A673 (cell line): ENCODE measurements around the gene GSTM5. TPM values are rescaled to one million over a fixed set of nuclear protein-coding genes. Genes with fewer than 3 reads are reported as not detected.

Experiments used
- BruUV-seq: library from RNA; stranded (reverse); fragments of 400-500 nt; replicated peaks from 2 replicates; lab custom pipeline; 2021; lab: Mats Ljungman, UMichigan
- CTCF ChIA-PET: fragments of 300-600 bp; sonication (Branson Sonifier 250); formaldehyde crosslinking; loops from one replicate; lab custom pipeline; 2022; ENCODE audit warnings: antibody characterized with exemption; lab: Charles Lee
- POLR2A ChIA-PET: fragments of 300-600 bp; sonication (Branson Sonifier 250); formaldehyde crosslinking; loops from one replicate; lab custom pipeline; 2022; ENCODE audit warnings: antibody characterized with exemption; ENCODE audit not compliant: low non-redundant PET; lab: Charles Lee
- DNase-seq: peaks from one replicate; pipeline ENCODE4 v3.0.0-alpha.2; 2015; ENCODE audit warnings: low spot score
- H3K27ac ChIP-seq: fragments of 200-600 bp; sonication (generic); 2 replicates; pipeline ENCODE4 v1.5.1; 2016; ENCODE audit warnings: mixed run types, low read depth, mild to moderate bottlenecking, mixed read lengths, antibody characterized with exemption, low read length; ENCODE audit not compliant: poor library complexity, severe bottlenecking
- H3K27me3 ChIP-seq: fragments of 200-600 bp; sonication (generic); replicated peaks from 2 replicates; pipeline ENCODE4 v1.6.1; 2017; ENCODE audit warnings: mixed run types, low read depth, mild to moderate bottlenecking, mixed read lengths, antibody characterized with exemption, low read length; ENCODE audit not compliant: insufficient read depth, poor library complexity
- H3K36me3 ChIP-seq: fragments of 200-600 bp; sonication (generic); 2 replicates; pipeline ENCODE4 v1.6.1; 2016; ENCODE audit warnings: mixed run types, mild to moderate bottlenecking, mixed read lengths, antibody characterized with exemption, low read length; ENCODE audit not compliant: insufficient read depth, poor library complexity, severe bottlenecking
- H3K4me1 ChIP-seq: fragments of 200-600 bp; sonication (generic); 2 replicates; pipeline ENCODE4 v1.6.1; 2017; ENCODE audit warnings: mixed run types, mild to moderate bottlenecking, mixed read lengths, antibody characterized with exemption, low read length; ENCODE audit not compliant: insufficient read depth, poor library complexity, severe bottlenecking
- H3K4me3 ChIP-seq: fragments of 200-600 bp; sonication (generic); 2 replicates; pipeline ENCODE4 v1.5.1; 2016; ENCODE audit warnings: low read depth, mixed run types, mild to moderate bottlenecking, mixed read lengths, low read length; ENCODE audit not compliant: poor library complexity, severe bottlenecking
- H3K9me3 ChIP-seq: fragments of 200-600 bp; sonication (generic); 2 replicates; pipeline ENCODE4 v1.6.1; 2016; ENCODE audit warnings: mixed run types, low read depth, mild to moderate bottlenecking, mixed read lengths, antibody characterized with exemption, low read length; ENCODE audit not compliant: poor library complexity, severe bottlenecking
- CTCF ChIP-seq: fragments of 300-800, 200-600 bp; sonication (generic); conservative IDR thresholded peaks from 2 replicates; pipeline ENCODE4 v1.5.1; 2017; ENCODE audit warnings: low read depth, mild to moderate bottlenecking, antibody characterized with exemption, low read length, moderate library complexity, mixed read lengths
- EZH2 ChIP-seq: fragments of 200-600 bp; sonication (generic); IDR thresholded peaks from 2 replicates; pipeline ENCODE4 v1.6.1; 2017; ENCODE audit warnings: borderline replicate concordance, low read depth, mild to moderate bottlenecking, mixed read lengths, antibody characterized with exemption, low read length; ENCODE audit not compliant: poor library complexity, severe bottlenecking
- intact Hi-C: fragments of 100-400 bp; cut with micrococcal nuclease; formaldehyde crosslinking; loops from one replicate; pipeline ENCODE4 v1.10.0; 2022; ENCODE audit not compliant: unreplicated experiment
- total RNA-seq: library from RNA; stranded (reverse); gene quantifications from 2 replicates; pipeline ENCODE4 v1.2.3, GENCODE V29; 2021

Gene GSTM5
- total RNA-seq, 1 experiment from 2014 or later = 0.43 TPM

- DNase-seq = peak; percentile 24
- no TSS peak for BruUV-seq
- ChIA-PET POLR2A (no interaction called here), CTCF (no interaction called here)
- no peak overlapping the region for H3K4me3 ChIP-seq
- TF ChIP-seq CTCF (no peak), EZH2 (no peak)
- no peaks in the 10 kb centered on the region for H3K4me1 ChIP-seq
- no peak overlapping the region for H3K27ac ChIP-seq
- intact Hi-C loops = no loop called here
- no peaks in the 10 kb centered on the region for H3K27me3 ChIP-seq
- H3K36me3 ChIP-seq = no peaks in the 10 kb centered on the region
- no peaks in the 10 kb centered on the region for H3K9me3 ChIP-seq
Observed at GRCh38 chr1:109762821-109763645, 51.0 kb downstream of the GSTM5 start.

GRCh38 chr1:109763646-109764415, 51.8 kb downstream of the GSTM5 start, which contains the start of gene EPS8L3:
EPS8L3 (minus strand) TSS chr1:109763923; CDS start chr1:109761749, 2,174 bp downstream.
- H3K4me1 ChIP-seq = no peaks in the 10 kb centered on the region
- intact Hi-C loops = no loop called here
- H3K27me3 ChIP-seq = no peaks in the 10 kb centered on the region
- no peak within 1 kb of the TSS for H3K4me3 ChIP-seq
- DNase-seq = no peak
- ChIA-PET POLR2A (no interaction called here), CTCF (no interaction called here)
- H3K27ac ChIP-seq = no peak within 1 kb of the TSS
- BruUV-seq = no TSS peak
- no peaks in the 10 kb centered on the region for H3K9me3 ChIP-seq
- no peaks in the 10 kb centered on the region for H3K36me3 ChIP-seq
- no peak for TF ChIP-seq EZH2
- no peak for TF ChIP-seq CTCF

- BruUV-seq = no TSS peak
Observed at GRCh38 chr1:109764561-109765482, 52.8 kb downstream of the GSTM5 start.

More at GRCh38 chr1:109764561-109765482, 52.8 kb downstream of the GSTM5 start:
- DNase-seq = no peak
- no peaks in the 10 kb centered on the region for H3K36me3 ChIP-seq
- H3K27ac ChIP-seq = no peak overlapping the region
- TF ChIP-seq CTCF (no peak), EZH2 (no peak)
- intact Hi-C loops = no loop called here
- no peak overlapping the region for H3K4me3 ChIP-seq
- H3K4me1 ChIP-seq = no peaks in the 10 kb centered on the region
- H3K27me3 ChIP-seq = no peaks in the 10 kb centered on the region
- H3K9me3 ChIP-seq = no peaks in the 10 kb centered on the region
- ChIA-PET CTCF (no interaction called here), POLR2A (no interaction called here)
